Measurements from ENCODE around the gene LARGE1. TPM values are rescaled to one million over a fixed set of nuclear protein-coding genes. Genes with fewer than 3 reads are reported as not detected.

The LARGE1 gene
- total and polyA plus RNA-seq, 2 of the 4 experiments (the other 2 are of a cell fraction), result 6.2 to 12.4 TPM

DNA sequence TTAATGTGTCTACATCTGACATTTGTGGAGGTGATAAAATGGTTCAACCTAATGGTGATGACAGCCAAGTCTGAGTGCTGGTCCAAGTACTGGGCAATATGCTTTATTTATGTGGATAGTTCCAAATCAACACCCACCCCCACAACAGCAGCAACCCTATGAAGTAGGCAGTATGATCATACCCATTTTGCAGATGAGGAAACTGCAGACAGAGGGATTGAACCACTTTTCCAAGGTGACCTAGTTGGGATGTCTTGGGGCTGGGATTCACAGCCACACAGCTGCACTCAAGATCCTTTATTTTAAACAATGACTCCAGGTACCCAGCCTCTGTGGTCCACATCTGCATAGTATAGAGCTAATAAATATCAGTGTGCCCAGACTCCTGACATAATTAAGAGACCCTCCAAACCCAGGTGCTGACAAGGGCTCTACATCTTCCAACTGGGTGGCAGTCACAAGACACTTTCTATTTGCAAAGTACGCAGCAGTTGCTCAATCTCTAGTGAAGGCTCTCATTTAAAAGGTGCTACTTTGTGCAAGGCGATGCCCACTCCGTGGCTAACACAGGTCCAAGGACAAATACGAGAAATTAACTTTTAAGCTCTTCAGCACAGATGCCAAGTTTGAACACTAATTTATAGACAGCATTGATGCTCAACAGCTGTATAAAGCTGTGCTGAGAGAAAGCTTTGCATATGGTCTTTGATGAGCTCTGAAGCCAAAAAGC lies 426.6 kb downstream of the LARGE1 start:
- no peak overlapping the region for H3K9ac ChIP-seq (ENCODE audit: low read depth, low read length)
- H2BK5ac ChIP-seq (ENCODE audit: low read depth, low read length, poor library complexity, severe bottlenecking), result no peak overlapping the region
- H2BK20ac ChIP-seq (ENCODE audit: low read depth, low read length), result no peak overlapping the region
- intact Hi-C loops (cut with micrococcal nuclease) (no loop called here), in situ Hi-C loops (cut with MboI; ENCODE audit: low sequenced_read_pairs) (no loop called here), dilution Hi-C loops (cut with HindIII; ENCODE audit: low sequenced_read_pairs, unreplicated experiment) (no loop called here)
- no peak overlapping the region for H3K4me3 ChIP-seq (ENCODE audit: insufficient read depth, low read depth, low read length)
- no peak for TF ChIP-seq FOS (IDR thresholded peaks at IDR 0.05; ENCODE audit: low read depth, low read length)
- no peak for TF ChIP-seq CEBPB (IDR thresholded peaks at IDR 0.05; ENCODE audit: low read depth, low read length)
- TF ChIP-seq NFE2L2 (IDR thresholded peaks at IDR 0.05; ENCODE audit: low read depth, low read length), result no peak
- TF ChIP-seq RAD21 (IDR thresholded peaks at IDR 0.05; ENCODE audit: low read length), result no peak
- no peak for TF ChIP-seq POLR2A (IDR thresholded peaks at IDR 0.05; ENCODE audit: low read depth, low read length)
- TF ChIP-seq SMC3 (IDR thresholded peaks at IDR 0.05; ENCODE audit: low read depth, low read length), result no peak
- TF ChIP-seq RCOR1 (IDR thresholded peaks at IDR 0.05; ENCODE audit: insufficient replicate concordance, low read length), result no peak
- no peak for TF ChIP-seq MAFK (IDR thresholded peaks at IDR 0.05; ENCODE audit: low read depth, low read length)
- TF ChIP-seq, protein P1, sequence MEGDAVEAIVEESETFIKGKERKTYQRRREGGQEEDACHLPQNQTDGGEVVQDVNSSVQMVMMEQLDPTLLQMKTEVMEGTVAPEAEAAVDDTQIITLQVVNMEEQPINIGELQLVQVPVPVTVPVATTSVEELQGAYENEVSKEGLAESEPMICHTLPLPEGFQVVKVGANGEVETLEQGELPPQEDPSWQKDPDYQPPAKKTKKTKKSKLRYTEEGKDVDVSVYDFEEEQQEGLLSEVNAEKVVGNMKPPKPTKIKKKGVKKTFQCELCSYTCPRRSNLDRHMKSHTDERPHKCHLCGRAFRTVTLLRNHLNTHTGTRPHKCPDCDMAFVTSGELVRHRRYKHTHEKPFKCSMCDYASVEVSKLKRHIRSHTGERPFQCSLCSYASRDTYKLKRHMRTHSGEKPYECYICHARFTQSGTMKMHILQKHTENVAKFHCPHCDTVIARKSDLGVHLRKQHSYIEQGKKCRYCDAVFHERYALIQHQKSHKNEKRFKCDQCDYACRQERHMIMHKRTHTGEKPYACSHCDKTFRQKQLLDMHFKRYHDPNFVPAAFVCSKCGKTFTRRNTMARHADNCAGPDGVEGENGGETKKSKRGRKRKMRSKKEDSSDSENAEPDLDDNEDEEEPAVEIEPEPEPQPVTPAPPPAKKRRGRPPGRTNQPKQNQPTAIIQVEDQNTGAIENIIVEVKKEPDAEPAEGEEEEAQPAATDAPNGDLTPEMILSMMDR (conservative IDR thresholded peaks at IDR 0.05; ENCODE audit: low read depth, low read length), result no peak
- no peak for TF ChIP-seq CHD1 (IDR thresholded peaks at IDR 0.05; ENCODE audit: low read depth, low read length)
- no peak for TF ChIP-seq MAZ (IDR thresholded peaks at IDR 0.05; ENCODE audit: borderline replicate concordance, low read depth, low read length)
- TF ChIP-seq, protein P2, sequence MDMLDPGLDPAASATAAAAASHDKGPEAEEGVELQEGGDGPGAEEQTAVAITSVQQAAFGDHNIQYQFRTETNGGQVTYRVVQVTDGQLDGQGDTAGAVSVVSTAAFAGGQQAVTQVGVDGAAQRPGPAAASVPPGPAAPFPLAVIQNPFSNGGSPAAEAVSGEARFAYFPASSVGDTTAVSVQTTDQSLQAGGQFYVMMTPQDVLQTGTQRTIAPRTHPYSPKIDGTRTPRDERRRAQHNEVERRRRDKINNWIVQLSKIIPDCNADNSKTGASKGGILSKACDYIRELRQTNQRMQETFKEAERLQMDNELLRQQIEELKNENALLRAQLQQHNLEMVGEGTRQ (IDR thresholded peaks at IDR 0.05; ENCODE audit: low read depth, low read length), result no peak
- TF ChIP-seq RFX5 (IDR thresholded peaks at IDR 0.05; ENCODE audit: low read depth, low read length), result no peak
- no peak for TF ChIP-seq MXI1 (IDR thresholded peaks at IDR 0.05; ENCODE audit: borderline replicate concordance, low read depth, low read length)
- no peak overlapping the region for H2BK15ac ChIP-seq (ENCODE audit: low read depth, low read length)
- H3K4ac ChIP-seq (ENCODE audit: low read depth, low read length), result no peak overlapping the region
- no peaks in the 10 kb centered on the region for H3K9me3 ChIP-seq (ENCODE audit: control insufficient read depth, insufficient read depth, low read length)
- peaks cover 2% of the 10 kb centered on the region; the same call in 1 of the 2 replicates for H3K4me1 ChIP-seq (ENCODE audit: control insufficient read depth, insufficient read depth, low read length)
- H4K91ac ChIP-seq (ENCODE audit: insufficient read depth, low read depth, low read length), result no peak overlapping the region
- no peak overlapping the region for H3K4me2 ChIP-seq (ENCODE audit: low read depth, low read length)
- ChIA-PET CTCF (no interaction called here), POLR2A (ENCODE audit: unreplicated experiment) (no interaction called here)
- no peak for ATAC-seq (ENCODE audit: low read depth)
- no peak overlapping the region for H4K5ac ChIP-seq (ENCODE audit: low read depth, low read length)
- 50% methylated on average over 4 of the region's 4 CpGs; no CpG with 5 or more reads in 1 of the 2 experiments for WGBS, 2 experiments (ENCODE audit: extremely low coverage in 2 of 2, insufficient read length in 1 of 2)
- no peak overlapping the region for H3K18ac ChIP-seq (ENCODE audit: low read depth, low read length)
- H3K27ac ChIP-seq (ENCODE audit: insufficient read depth, low read length), result no peak overlapping the region
- no peaks in the 10 kb centered on the region for H3K79me1 ChIP-seq (ENCODE audit: low read depth in 1 of 2, low read length in 2 of 2)
- H2BK120ac ChIP-seq (ENCODE audit: low read depth, low read length), result no peak overlapping the region
- no peak for DNase-seq
- H2AK9ac ChIP-seq (replicated peaks; ENCODE audit: low read depth, low read length, poor library complexity), result no peak overlapping the region
- no peak overlapping the region for H4K8ac ChIP-seq (ENCODE audit: low read depth in 2 of 2, low read length in 2 of 2)
- H3K14ac ChIP-seq (replicated peaks; ENCODE audit: low read depth, low read length), result no peak overlapping the region
- H3K23ac ChIP-seq (ENCODE audit: low read depth, low read length), result no peak overlapping the region
- H4K20me1 ChIP-seq (ENCODE audit: insufficient read depth, low read length), result no peaks in the 10 kb centered on the region
- H2AFZ ChIP-seq (replicated peaks; ENCODE audit: low read length, poor library complexity), result no peak overlapping the region
- H3K9me1 ChIP-seq (ENCODE audit: insufficient read depth, low read length), result no peaks in the 10 kb centered on the region
- H3K56ac ChIP-seq (ENCODE audit: extremely low read depth, insufficient read depth, low read length), result no peak overlapping the region
- no TSS peak for BruUV-seq (replicated peaks)
- no peaks in the 10 kb centered on the region for H3K27me3 ChIP-seq (ENCODE audit: control insufficient read depth, insufficient read depth, low read length)
- no peak overlapping the region for H2AK5ac ChIP-seq (ENCODE audit: low read depth, low read length)
- no peaks in the 10 kb centered on the region for H3K36me3 ChIP-seq (ENCODE audit: control insufficient read depth, insufficient read depth, low read length)

Data from IMR-90 (cell line).